ENCODE measurements around the gene TMEM52. TPM values are rescaled to one million over a fixed set of nuclear protein-coding genes. Genes with fewer than 3 reads are reported as not detected.

TMEM52 gene
- total and polyA plus RNA-seq, 9 of the 15 experiments (the other 6 are each of a cell fraction or from before 2014, with no cell fraction given): 0.37 to 22.5 (median 6.8) TPM

- TF ChIP-seq CUX1 (CRISPR knock-in tag; IDR thresholded peaks at IDR 0.05): no peak
- TF ChIP-seq GATA2 (CRISPR knock-in tag; IDR thresholded peaks at IDR 0.05): peak; percentile 4; the same call in 1 of the 2 replicates
- peak; percentile 58; the same call in 1 of the 2 replicates for TF ChIP-seq ZBTB33 (CRISPR knock-in tag; IDR thresholded peaks at IDR 0.05)
- peak; percentile 74 for TF ChIP-seq SAP30 (IDR thresholded peaks at IDR 0.05; ENCODE audit: borderline replicate concordance, insufficient read depth, low read depth, low read length, poor library complexity, severe bottlenecking)
- TF ChIP-seq FOXM1 (IDR thresholded peaks at IDR 0.05; ENCODE audit: low read depth): no peak
- TF ChIP-seq FOXM1 (CRISPR knock-in tag; IDR thresholded peaks at IDR 0.05; ENCODE audit: low read depth): peak; percentile 49; the same call in 1 of the 2 replicates
- TF ChIP-seq ZNF778 (CRISPR knock-in tag; IDR thresholded peaks at IDR 0.05): no peak
- TF ChIP-seq REST (IDR thresholded peaks at IDR 0.05; ENCODE audit: borderline replicate concordance): no peak
- TF ChIP-seq REST (CRISPR knock-in tag; IDR thresholded peaks at IDR 0.05; ENCODE audit: low read depth): peak; percentile 51; the same call in 1 of the 2 replicates
- peak; percentile 25 for TF ChIP-seq FIP1L1 (IDR thresholded peaks at IDR 0.05; ENCODE audit: low read depth, low read length, poor library complexity, severe bottlenecking)
- no peak for TF ChIP-seq ZNF175 (CRISPR knock-in tag; IDR thresholded peaks at IDR 0.05; ENCODE audit: low read depth)
- peak in 1 of 2 experiments; percentile 43; a peak in 1 of 4 replicates for TF ChIP-seq NRF1 (conservative IDR thresholded peaks at IDR 0.05 in 1 of 2, IDR thresholded peaks at IDR 0.05 in 1 of 2)
- TF ChIP-seq ZNF12 (CRISPR knock-in tag; IDR thresholded peaks at IDR 0.05): peak; percentile 64; the same call in 1 of the 2 replicates
Measured at GRCh38 chr1:1908506-1908791, 10.6 kb downstream of the TMEM52 start (continued).

All from K562 (cell line).